OCI-LY1 (cell line): Measurements from ENCODE around the gene VWC2L.

Source experiments
- H2AFZ ChIP-seq: fragments of 200-600 bp; sonication (generic), shearing (Covaris generic); 2 replicates; pipeline ENCODE4 v1.6.0; 2014; ENCODE audit warnings: antibody characterized with exemption, mild to moderate bottlenecking, low read length
- H3F3A ChIP-seq: fragments of 200-600 bp; sonication (generic), shearing (Covaris generic); 2 replicates; pipeline ENCODE4 v1.6.0; 2014; ENCODE audit warnings: mild to moderate bottlenecking, antibody characterized with exemption, low read length, moderate library complexity; ENCODE audit not compliant: insufficient read depth
- H3K27ac ChIP-seq: fragments of 200-600 bp; sonication (generic); 2 replicates; pipeline ENCODE4 v1.5.1; 2014; ENCODE audit warnings: low read length, mixed run types, mild to moderate bottlenecking, low read depth; ENCODE audit not compliant: poor library complexity, severe bottlenecking
- H3K27me3 ChIP-seq: fragments of 200-600 bp; sonication (generic); 2 replicates; pipeline ENCODE4 v1.6.0; 2014; ENCODE audit warnings: antibody characterized with exemption, mild to moderate bottlenecking, low read length, moderate library complexity; ENCODE audit not compliant: insufficient read depth
- H3K36me3 ChIP-seq: fragments of 200-600 bp; sonication (generic); 2 replicates; pipeline ENCODE4 v1.6.1; 2014; ENCODE audit warnings: mild to moderate bottlenecking, antibody characterized with exemption, low read length, moderate library complexity, mixed read lengths; ENCODE audit not compliant: insufficient read depth
- H3K4me1 ChIP-seq: fragments of 200-600 bp; sonication (generic); 2 replicates; pipeline ENCODE4 v1.5.1; 2014; ENCODE audit warnings: mild to moderate bottlenecking, low read length, moderate library complexity; ENCODE audit not compliant: insufficient read depth, severe bottlenecking
- H3K4me2 ChIP-seq: fragments of 200-600 bp; sonication (generic), shearing (Covaris generic); 2 replicates; pipeline ENCODE4 v1.6.1; 2014; ENCODE audit warnings: low read length
- H3K4me3 ChIP-seq: fragments of 200-600 bp; sonication (generic); 2 replicates; pipeline ENCODE4 v1.5.1; 2014; ENCODE audit warnings: low read length, low read depth, mild to moderate bottlenecking, mixed read lengths; ENCODE audit not compliant: poor library complexity, severe bottlenecking
- H3K79me2 ChIP-seq: fragments of 200-600 bp; shearing (Covaris generic); 2 replicates; pipeline ENCODE4 v1.6.1; 2016; ENCODE audit warnings: mixed run types, low read length, mixed read lengths; ENCODE audit not compliant: insufficient read depth
- H3K9ac ChIP-seq: fragments of 200-600 bp; sonication (generic), shearing (Covaris generic); 2 replicates; pipeline ENCODE4 v1.6.1; 2014; ENCODE audit warnings: mild to moderate bottlenecking, low read length, mixed read lengths
- H3K9me2 ChIP-seq: fragments of 200-600 bp; sonication (generic), shearing (Covaris generic); 2 replicates; pipeline ENCODE4 v1.6.1; 2014; ENCODE audit warnings: low read depth, mild to moderate bottlenecking, low read length, mixed read lengths
- H3K9me3 ChIP-seq: fragments of 200-600 bp; shearing (Covaris generic); 2 replicates; pipeline ENCODE4 v1.6.1; 2014; ENCODE audit warnings: low read length, mixed read lengths
- H4K20me1 ChIP-seq: fragments of 200-600 bp; sonication (generic), shearing (Covaris generic); 2 replicates; pipeline ENCODE4 v1.6.0; 2016; ENCODE audit warnings: mild to moderate bottlenecking, low read length; ENCODE audit not compliant: insufficient read depth
- CTCF ChIP-seq: fragments of 200-600 bp; sonication (generic), shearing (Covaris generic); IDR thresholded peaks from 2 replicates; pipeline ENCODE4 v1.5.1; 2017; ENCODE audit warnings: mild to moderate bottlenecking, antibody characterized with exemption, low read length, moderate library complexity, mixed read lengths
- EZH2 ChIP-seq: fragments of 200-600 bp; sonication (generic), shearing (Covaris generic); IDR thresholded peaks from 2 replicates; pipeline ENCODE4 v1.8.0; 2017; ENCODE audit warnings: borderline replicate concordance, mixed run types, mild to moderate bottlenecking, antibody characterized with exemption, low read length, moderate library complexity, mixed read lengths

Gene VWC2L

GRCh38 chr2:214469728-214470127 is 58.9 kb downstream of the VWC2L start:
- no peak overlapping the region for H3K9ac ChIP-seq
- no peak overlapping the region for H3K4me3 ChIP-seq
- no peaks in the 10 kb centered on the region for H3K36me3 ChIP-seq
- no peaks in the 10 kb centered on the region for H3K9me2 ChIP-seq
- no peaks in the 10 kb centered on the region for H3K4me1 ChIP-seq
- no peaks in the 10 kb centered on the region for H3K27me3 ChIP-seq
- no peaks in the 10 kb centered on the region for H4K20me1 ChIP-seq
- no peaks in the 10 kb centered on the region for H3K9me3 ChIP-seq
- no peaks in the 10 kb centered on the region for H3K79me2 ChIP-seq
- H3F3A ChIP-seq, result no peaks in the 10 kb centered on the region
- H3K27ac ChIP-seq, result no peak overlapping the region
- H3K4me2 ChIP-seq, result no peak overlapping the region
- H2AFZ ChIP-seq, result no peak overlapping the region
- TF ChIP-seq CTCF (no peak), EZH2 (no peak)

GRCh38 chr2:214471382-214471781 is 60.5 kb downstream of the VWC2L start:
- Histone ChIP-seq H3K27me3 (no peaks in the 10 kb centered on the region), H3K36me3 (no peaks in the 10 kb centered on the region), H3K4me2 (no peak overlapping the region)

GRCh38 chr2:214471990-214472389 is 61.1 kb downstream of the VWC2L start:
- H3K27ac ChIP-seq, result no peak overlapping the region
- H3K4me3 ChIP-seq, result no peak overlapping the region
- H3K9ac ChIP-seq, result no peak overlapping the region
- no peaks in the 10 kb centered on the region for H3K4me1 ChIP-seq
- no peaks in the 10 kb centered on the region for H3K27me3 ChIP-seq
- no peaks in the 10 kb centered on the region for H3K79me2 ChIP-seq
- H3K36me3 ChIP-seq, result no peaks in the 10 kb centered on the region
- H3K9me3 ChIP-seq, result no peaks in the 10 kb centered on the region
- no peaks in the 10 kb centered on the region for H3K9me2 ChIP-seq
- no peaks in the 10 kb centered on the region for H4K20me1 ChIP-seq
- no peak overlapping the region for H3K4me2 ChIP-seq
- H3F3A ChIP-seq, result no peaks in the 10 kb centered on the region
- TF ChIP-seq CTCF, result no peak
- TF ChIP-seq EZH2, result no peak
- no peak overlapping the region for H2AFZ ChIP-seq

More at GRCh38 chr2:214471382-214471781, 60.5 kb downstream of the VWC2L start:
- Histone ChIP-seq H3F3A (no peaks in the 10 kb centered on the region), H3K4me1 (no peaks in the 10 kb centered on the region), H3K9ac (no peak overlapping the region), H3K9me2 (no peaks in the 10 kb centered on the region), H4K20me1 (no peaks in the 10 kb centered on the region), H3K4me3 (no peak overlapping the region), H3K9me3 (no peaks in the 10 kb centered on the region), H2AFZ (no peak overlapping the region), H3K79me2 (no peaks in the 10 kb centered on the region), H3K27ac (no peak overlapping the region)
- TF ChIP-seq CTCF (no peak), EZH2 (no peak)
